ENCODE measurements around the gene TBL1X.

DNA sequence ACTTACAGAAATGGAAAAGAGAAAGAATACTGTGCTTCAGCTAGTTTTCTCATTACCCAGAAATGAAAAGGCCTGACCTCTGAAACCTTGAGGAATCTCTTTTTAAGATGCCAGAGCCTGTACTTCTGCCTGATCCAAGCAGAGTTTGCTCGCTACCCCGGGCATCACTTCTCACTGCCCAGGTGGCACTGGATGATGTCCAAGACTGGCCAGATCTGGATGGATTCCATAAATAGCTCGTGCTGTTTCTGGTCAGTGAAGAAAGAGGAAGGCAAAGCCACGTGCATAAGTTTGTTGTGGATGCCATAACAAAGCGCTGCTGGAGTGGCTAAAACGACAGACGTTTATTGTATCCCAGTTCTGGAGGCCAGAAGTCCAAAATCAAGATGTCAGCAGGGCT, 133.5 kb downstream of the TBL1X start:
- TF ChIP-seq, protein P1, sequence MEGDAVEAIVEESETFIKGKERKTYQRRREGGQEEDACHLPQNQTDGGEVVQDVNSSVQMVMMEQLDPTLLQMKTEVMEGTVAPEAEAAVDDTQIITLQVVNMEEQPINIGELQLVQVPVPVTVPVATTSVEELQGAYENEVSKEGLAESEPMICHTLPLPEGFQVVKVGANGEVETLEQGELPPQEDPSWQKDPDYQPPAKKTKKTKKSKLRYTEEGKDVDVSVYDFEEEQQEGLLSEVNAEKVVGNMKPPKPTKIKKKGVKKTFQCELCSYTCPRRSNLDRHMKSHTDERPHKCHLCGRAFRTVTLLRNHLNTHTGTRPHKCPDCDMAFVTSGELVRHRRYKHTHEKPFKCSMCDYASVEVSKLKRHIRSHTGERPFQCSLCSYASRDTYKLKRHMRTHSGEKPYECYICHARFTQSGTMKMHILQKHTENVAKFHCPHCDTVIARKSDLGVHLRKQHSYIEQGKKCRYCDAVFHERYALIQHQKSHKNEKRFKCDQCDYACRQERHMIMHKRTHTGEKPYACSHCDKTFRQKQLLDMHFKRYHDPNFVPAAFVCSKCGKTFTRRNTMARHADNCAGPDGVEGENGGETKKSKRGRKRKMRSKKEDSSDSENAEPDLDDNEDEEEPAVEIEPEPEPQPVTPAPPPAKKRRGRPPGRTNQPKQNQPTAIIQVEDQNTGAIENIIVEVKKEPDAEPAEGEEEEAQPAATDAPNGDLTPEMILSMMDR (IDR thresholded peaks at IDR 0.05; ENCODE audit: low read depth, low read length) = no peak
- TF ChIP-seq POLR2A (IDR thresholded peaks at IDR 0.05; ENCODE audit: extremely low read depth, insufficient read length) = no peak

All from NB4 (cell line).